Ovary (tissue), 9 donors: ENCODE data around the gene TRAK1. TPM values are rescaled to one million over a fixed set of nuclear protein-coding genes. Genes with fewer than 3 reads are reported as not detected.

Experiments
- DNase-seq, 5 donors: peaks; one replicate each; pipeline ENCODE4 v3.0.0-alpha.2; 2019 to 2020
- H3K27ac ChIP-seq, 2 donors: fragments of 200-600 bp; one replicate each; pipeline versions ENCODE4 v1.5.1 to v1.8.0; 2019 to 2022
- H3K27me3 ChIP-seq: fragments of 200-600 bp; one replicate; pipeline ENCODE4 v1.8.0; 2022
- H3K36me3 ChIP-seq: fragments of 200-600 bp; sonication (generic); one replicate; pipeline ENCODE4 v1.5.1; 2019
- H3K4me1 ChIP-seq: one replicate; pipeline ENCODE4 v1.8.1; 2013; ENCODE audit warnings: mild to moderate bottlenecking, moderate library complexity; ENCODE audit not compliant: insufficient read depth
- H3K4me3 ChIP-seq: fragments of 200-600 bp; sonication (generic); one replicate; pipeline ENCODE4 v1.5.1; 2017
- H3K9me3 ChIP-seq, 2 donors: fragments of 200-600 bp in 1 of 2; sonication (generic) in 1 of 2; one replicate each; pipeline versions ENCODE4 v1.5.1 to v1.8.1; 2013 to 2019; ENCODE audit warnings: mild to moderate bottlenecking in 1 of 2, moderate library complexity in 1 of 2
- CTCF ChIP-seq, 3 donors: fragments of 450-650 bp in 2 of 3; fragments of 200-600 bp in 1 of 3; IDR thresholded peaks; one replicate each; pipeline versions ENCODE4 v1.5.1 to v1.8.0; 2016 to 2022; ENCODE audit warnings: antibody characterized with exemption in 3 of 3, mild to moderate bottlenecking in 1 of 3
- EP300 ChIP-seq: sonication (generic); formaldehyde crosslinking; IDR thresholded peaks from one replicate; pipeline ENCODE4 v1.6.1; 2017; ENCODE audit warnings: antibody characterized with exemption
- POLR2A ChIP-seq: fragments of 450-650 bp; IDR thresholded peaks from one replicate; pipeline ENCODE4 v1.6.1; 2017; ENCODE audit warnings: antibody characterized with exemption, mild to moderate bottlenecking, moderate library complexity
- WGBS, 3 donors: extraction: QIAGEN DNeasy Blood & Tissue Kit in 1 of 3; methylation state at CpG; one replicate each; pipeline versions ENCODE4 v1.1.5 to v1.1.7; 2013 to 2017; 5-methylcytosine and 5-hydroxymethylcytosine counted together
- intact Hi-C, 4 donors: fragments of 100-400 bp; cut with DNase I; formaldehyde crosslinking; loops; one replicate each; pipeline versions ENCODE4 v1.11.0 to v1.15.1; 2022 to 2023
- polyA plus RNA-seq, 2 donors: library from polyadenylated mRNA; stranded (reverse); fragments of 200-250 nt in 1 of 2; fragments of 350-450 nt in 1 of 2; fragmentation: Illumina TruSeq in 1 of 2; extraction: RNeasy Lipid Tissue Mini Kit (QIAGEN cat#74804) in 1 of 2; gene quantifications; one replicate each; pipeline ENCODE4 v1.2.3, GENCODE V29; 2013 to 2014
- total RNA-seq, 7 donors: library from RNA; depleted of rRNA in 2 of 7; stranded (reverse); fragments of >200 nt in 2 of 7; fragmentation: NEBNext Ultra II Directional in 3 of 7; extraction: Animal tissue kit (Norgen Biotek cat#: 25700) in 3 of 7; gene quantifications; one replicate each; pipeline versions ENCODE4 v1.1.0 to v1.2.4, GENCODE V29; 2016 to 2023
- donor health status: DM: no; HTN: no; CAD: no; lungs with moderate emphysema.
- donor health status: DM: no; HTN: no; CAD: no.
- donor health status: Bipolar disorder and iron deficiency.
- donor health status: DM: yes; HTN: yes; CAD: no.
- donor health status: DM: no; HTN: no; CAD: no.
- donor health status: DM: yes; HTN: yes; CAD: no.

The TRAK1 gene
- total and polyA plus RNA-seq, 9 donors: 7.1 to 17.7 (median 14.9) TPM

- Histone ChIP-seq H3K9me3 (no peaks in the 10 kb centered on the region), H3K27me3 (no peaks in the 10 kb centered on the region), H3K27ac (no peak overlapping the region), H3K4me1 (no peaks in the 10 kb centered on the region), H3K36me3 (no peaks in the 10 kb centered on the region), H3K4me3 (no peak overlapping the region)
- intact Hi-C loops: no loop called here
- TF ChIP-seq CTCF (IDR thresholded peaks at IDR 0.05) (no peak), POLR2A (no peak), EP300 (no peak)
- 89 to 93% (median 92%) methylated on average over 2 of the region's 2 CpGs for WGBS, 3 donors
- no peak for DNase-seq
These were observed 145.5 kb downstream of the TRAK1 start for GRCh38 chr3:42236611-42237010.

GRCh38 chr3:42246091-42246490 is 154.9 kb downstream of the TRAK1 start:
- intact Hi-C loops: no loop called here
- Histone ChIP-seq H3K9me3 (no peaks in the 10 kb centered on the region), H3K27me3 (no peaks in the 10 kb centered on the region), H3K4me1 (no peaks in the 10 kb centered on the region), H3K36me3 (no peaks in the 10 kb centered on the region), H3K4me3 (no peak overlapping the region), H3K27ac (no peak overlapping the region)
- no peak for TF ChIP-seq EP300
- no peak for TF ChIP-seq CTCF (IDR thresholded peaks at IDR 0.05)
- TF ChIP-seq POLR2A: no peak
- 35 to 40% (median 40%) methylated on average over 1 of the region's 1 CpG for WGBS, 3 donors
- DNase-seq: no peak

- intact Hi-C loops: no loop called here
- no peak for DNase-seq
- Histone ChIP-seq H3K36me3 (no peaks in the 10 kb centered on the region), H3K9me3 (no peaks in the 10 kb centered on the region), H3K27me3 (no peaks in the 10 kb centered on the region), H3K27ac (no peak overlapping the region), H3K4me3 (no peak overlapping the region), H3K4me1 (no peaks in the 10 kb centered on the region)
- WGBS, 3 donors: 7 to 9% (median 9%) methylated on average over 9 of the region's 9 CpGs
- no peak for TF ChIP-seq EP300
- no peak for TF ChIP-seq POLR2A
- TF ChIP-seq CTCF (IDR thresholded peaks at IDR 0.05): no peak
These were observed 156.4 kb downstream of the TRAK1 start for GRCh38 chr3:42247576-42248027.

- Histone ChIP-seq H3K27me3 (no peaks in the 10 kb centered on the region), H3K4me3 (no peak overlapping the region), H3K36me3 (no peaks in the 10 kb centered on the region), H3K9me3 (no peaks in the 10 kb centered on the region), H3K4me1 (no peaks in the 10 kb centered on the region), H3K27ac (no peak overlapping the region)
- DNase-seq: no peak
- TF ChIP-seq CTCF (IDR thresholded peaks at IDR 0.05) (no peak), POLR2A (no peak), EP300 (no peak)
- intact Hi-C loops: no loop called here
- 2 to 94% (median 89%) methylated on average over 1 of the region's 1 CpG for WGBS, 3 donors
These were observed 159.6 kb downstream of the TRAK1 start for GRCh38 chr3:42250761-42251160.

DNA sequence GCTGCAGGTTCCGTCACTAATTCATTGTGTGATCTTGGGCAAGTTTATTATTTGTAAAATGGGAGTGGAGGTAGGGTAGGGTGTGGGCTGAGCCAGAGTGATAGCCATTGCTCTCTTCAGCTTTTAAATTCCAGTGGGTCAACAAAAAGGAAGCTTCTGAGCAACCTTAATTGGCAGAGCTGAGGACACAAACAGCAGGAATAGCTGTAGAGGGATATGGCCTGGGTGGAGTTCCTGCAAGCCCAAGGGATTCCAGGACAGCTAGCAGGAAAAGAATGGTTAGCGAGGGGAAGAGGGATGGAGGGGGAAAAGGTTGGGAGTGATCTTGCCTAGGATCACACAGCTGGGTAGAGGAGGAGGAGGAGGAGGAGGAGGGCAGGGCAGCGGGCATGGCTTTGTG is 163.4 kb downstream of the TRAK1 start:
- intact Hi-C loops: no loop called here
- Histone ChIP-seq H3K27ac (no peak overlapping the region), H3K36me3 (no peaks in the 10 kb centered on the region), H3K27me3 (no peaks in the 10 kb centered on the region), H3K9me3 (no peaks in the 10 kb centered on the region), H3K4me3 (no peak overlapping the region), H3K4me1 (no peaks in the 10 kb centered on the region)
- TF ChIP-seq CTCF (IDR thresholded peaks at IDR 0.05) (no peak), POLR2A (no peak), EP300 (no peak)
- WGBS, 3 donors: 27 to 35% (median 34%) methylated on average over 3 of the region's 3 CpGs
- no peak for DNase-seq
